Right ventricle myocardium inferior (tissue), 1 donor: ENCODE data around the gene ACACB. TPM values are rescaled to one million over a fixed set of nuclear protein-coding genes. Genes with fewer than 3 reads are reported as not detected.
A peak's percentile ranks its signal among the peaks of the same experiment; 100 is the strongest.

ENCODE experiments used
- ATAC-seq: fragments of 200-7000 bp; cut with Tn5 transposase; one replicate; pipeline ENCODE4 v1.9.1; 2020; ENCODE audit warnings: mild to moderate bottlenecking, moderate library complexity
- DNase-seq: peaks from one replicate; pipeline ENCODE4 v3.0.0; 2021; ENCODE audit errors: missing footprints
- intact Hi-C: fragments of 100-400 bp; cut with DNase I; formaldehyde crosslinking; loops from one replicate; pipeline ENCODE4 v1.11.0; 2022
- total RNA-seq: library from RNA; stranded (reverse); fragmentation: NEBNext Ultra II Directional; extraction: Animal tissue kit (Norgen Biotek cat#: 25700); gene quantifications from one replicate; pipeline ENCODE4 v1.2.1, GENCODE V29; 2021
- donor health status: DM: no; HTN: yes; CAD: no; lungs with severe emphysema.

The ACACB gene
- total RNA-seq, 1 donor from 2014 or later = 150 TPM

DNA sequence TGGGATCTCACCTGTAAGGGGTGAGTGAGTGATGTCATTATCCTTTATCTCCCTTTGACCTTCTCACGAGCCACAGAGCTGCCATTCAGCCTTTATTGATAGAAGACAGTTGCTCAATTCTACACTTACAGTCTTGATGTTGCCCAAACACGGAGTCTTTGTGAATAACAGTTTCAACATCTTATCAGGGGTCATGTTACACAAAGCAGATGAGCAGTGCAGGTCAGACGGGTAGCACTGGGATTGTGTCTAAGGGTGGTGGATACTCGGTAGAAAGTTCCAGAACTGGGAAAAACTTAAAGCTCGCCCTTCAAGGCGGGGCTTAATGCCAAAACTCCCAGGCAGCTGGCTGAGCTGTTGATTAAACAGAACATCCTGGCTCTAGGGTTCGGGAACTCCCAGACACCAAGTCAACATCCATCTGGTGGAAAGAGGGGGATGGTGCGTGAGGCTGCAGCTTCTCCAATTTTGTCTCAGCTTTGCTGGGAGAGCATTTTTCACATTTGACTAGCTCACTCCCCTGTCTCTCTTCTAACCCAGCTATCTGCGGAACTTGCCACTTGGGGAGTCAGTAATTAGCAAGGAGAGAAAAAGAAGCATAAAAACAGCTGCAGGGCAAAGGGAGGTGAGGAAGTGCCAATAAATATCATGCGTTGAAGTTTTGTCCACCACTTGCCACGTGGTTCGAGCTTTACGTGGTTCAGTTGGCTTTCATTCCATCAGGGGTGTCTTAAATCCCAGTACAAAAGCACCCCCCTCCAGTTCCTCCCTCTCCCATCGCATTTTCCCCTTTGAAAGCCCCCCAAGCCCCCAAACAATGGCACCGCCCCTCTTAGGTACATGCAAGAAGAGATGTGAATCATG lies 161.7 kb downstream of the ACACB start:
- no peak for DNase-seq
- no peak for ATAC-seq
- intact Hi-C loops = no loop called here

DNA sequence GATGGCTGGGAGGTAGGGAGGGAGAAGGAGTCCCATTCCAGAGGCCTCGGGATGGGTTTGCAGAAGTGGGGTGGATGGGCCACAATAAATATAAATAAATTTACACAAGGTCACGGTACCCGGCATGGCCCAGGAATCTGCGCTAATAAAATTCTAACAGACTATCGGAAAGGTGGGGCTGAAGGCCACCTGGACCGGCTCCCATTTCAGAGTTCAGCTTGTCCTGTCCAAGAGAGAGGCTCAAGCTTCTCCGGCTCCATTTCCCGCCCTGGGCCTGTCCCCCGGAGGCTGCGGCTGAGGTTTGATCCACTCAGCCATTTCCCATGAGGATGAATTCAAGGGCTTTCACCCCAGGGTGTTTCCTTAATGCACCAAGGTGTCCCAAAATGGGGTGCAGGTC lies 162.5 kb downstream of the ACACB start:
- no peak for ATAC-seq
- intact Hi-C loops = no loop called here
- DNase-seq = no peak

DNA sequence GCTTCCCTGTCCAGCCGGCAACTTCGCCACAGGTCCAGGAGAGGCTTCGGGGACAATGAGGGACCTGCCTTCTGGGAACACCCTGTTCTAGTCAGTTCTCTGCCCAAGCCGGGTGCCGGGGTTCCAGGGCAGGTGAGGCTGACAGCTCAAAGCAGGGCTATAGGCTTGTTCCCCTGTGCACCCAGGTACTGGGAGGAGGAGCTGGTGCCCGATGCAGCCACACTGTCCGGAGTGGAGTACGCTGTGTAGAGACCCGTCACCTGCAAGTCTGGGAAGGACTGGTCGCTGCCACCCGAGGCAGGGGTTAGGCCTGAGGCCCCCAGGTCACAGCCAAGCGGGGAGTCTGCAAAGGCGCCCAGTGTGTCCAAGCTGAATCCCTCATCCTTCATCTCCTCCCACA lies 163.1 kb downstream of the ACACB start:
- intact Hi-C loops = no loop called here
- no peak for DNase-seq
- no peak for ATAC-seq

DNA sequence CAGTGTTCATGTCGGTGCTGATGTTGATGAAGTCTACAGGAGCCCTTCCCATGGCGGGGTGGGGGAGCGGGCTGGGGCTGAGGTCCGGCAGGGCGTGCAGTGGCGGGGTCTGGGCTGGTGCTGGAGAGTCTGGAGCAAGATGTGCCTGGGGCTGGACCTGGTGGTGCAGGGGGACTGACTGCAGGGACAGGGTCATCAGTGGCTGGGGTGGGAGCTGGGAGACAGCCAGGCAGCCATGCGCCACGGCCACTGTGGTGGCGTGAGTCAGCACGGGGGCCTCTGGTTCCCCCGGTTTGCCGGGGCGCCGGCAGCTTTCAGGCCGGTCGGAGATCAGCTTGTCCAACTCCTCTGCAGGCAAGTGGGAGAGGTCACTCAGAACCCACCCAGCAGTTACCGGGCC lies 165.1 kb downstream of the ACACB start:
- ATAC-seq (no peak), DNase-seq (no peak)
- intact Hi-C loops = no loop called here

DNA sequence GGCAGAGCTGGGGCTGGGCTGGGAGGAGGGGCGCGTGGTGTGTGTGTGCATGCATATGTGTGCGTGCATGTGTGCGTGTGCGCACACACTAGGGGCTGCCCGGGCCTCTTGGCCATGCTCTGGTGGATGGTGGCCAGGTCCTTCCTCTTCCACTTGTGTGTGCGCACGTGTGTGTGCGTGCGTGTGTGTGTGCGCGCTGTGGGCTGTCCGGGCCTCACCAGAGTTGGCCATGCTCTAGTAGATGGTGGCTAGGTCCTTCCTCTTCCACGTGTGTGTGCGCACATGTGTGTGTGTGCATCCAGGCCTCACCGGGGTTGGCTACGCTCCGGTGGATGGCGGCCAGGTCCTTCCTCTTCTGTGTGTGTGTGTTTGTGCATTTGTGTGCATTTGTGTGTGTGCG lies 168.0 kb downstream of the ACACB start:
- DNase-seq (no peak), ATAC-seq (no peak)
- intact Hi-C loops = no loop called here

DNA sequence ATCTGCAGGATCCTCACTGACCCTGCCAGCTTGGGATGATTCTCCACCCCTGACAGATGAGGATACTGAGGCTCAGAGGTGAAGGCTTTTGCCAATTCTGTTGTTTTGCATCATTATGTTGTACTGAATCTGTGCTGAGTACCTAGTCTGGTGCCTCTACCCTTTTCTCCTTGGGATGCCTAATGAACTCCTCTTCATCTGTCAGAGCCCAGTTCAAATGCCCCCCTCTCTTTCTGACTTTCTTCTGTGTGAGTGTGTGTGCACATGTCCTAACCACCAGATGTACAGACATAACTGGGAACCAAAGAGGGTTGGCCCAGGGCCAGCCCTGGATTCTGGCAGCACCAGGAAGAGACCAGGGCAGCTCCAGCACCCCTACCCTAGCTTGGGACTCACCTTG lies 169.9 kb downstream of the ACACB start:
- no peak for ATAC-seq
- no peak for DNase-seq
- intact Hi-C loops = no loop called here

DNA sequence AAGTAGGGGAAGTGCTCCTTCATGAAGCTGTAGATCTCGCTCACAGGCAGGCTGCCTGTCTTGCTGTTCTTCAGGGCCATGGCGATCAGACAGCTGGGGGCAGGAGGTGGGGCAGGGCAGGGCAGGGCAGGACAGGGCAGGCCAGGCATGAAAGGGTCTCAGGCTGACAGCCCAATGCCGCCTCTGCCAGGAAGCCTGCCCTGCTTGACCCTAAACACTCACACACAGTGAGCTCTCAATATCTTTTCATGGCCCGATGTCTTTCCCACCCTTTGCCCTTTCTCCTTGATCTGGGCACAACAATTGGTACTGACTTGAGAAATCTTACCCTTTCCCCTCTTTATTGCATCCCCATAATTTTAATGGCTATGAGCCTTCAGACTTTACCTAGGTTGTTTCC lies 170.3 kb downstream of the ACACB start:
- intact Hi-C loops = no loop called here
- no peak for ATAC-seq
- no peak for DNase-seq

DNA sequence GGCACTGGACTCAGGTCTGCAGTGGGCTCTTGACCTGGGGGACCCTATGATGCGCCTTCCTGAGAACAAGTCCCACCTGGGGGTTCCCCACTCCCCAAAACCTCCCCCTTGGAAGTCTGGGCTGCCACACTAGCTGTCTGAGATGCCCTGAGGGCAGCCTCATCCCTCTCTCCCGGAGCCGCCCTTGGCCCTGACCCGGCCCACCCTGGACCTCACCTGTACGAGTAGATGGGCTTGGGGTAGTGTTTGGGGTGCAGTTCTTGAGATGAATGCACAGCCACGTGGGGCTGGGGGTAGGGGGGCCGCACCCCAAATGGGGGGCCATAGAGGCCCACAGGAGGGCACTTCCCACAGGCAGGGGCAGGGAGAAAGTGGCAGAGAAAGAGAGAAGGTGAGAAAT lies 170.8 kb downstream of the ACACB start:
- intact Hi-C loops = no loop called here
- no peak for ATAC-seq
- DNase-seq = no peak

DNA sequence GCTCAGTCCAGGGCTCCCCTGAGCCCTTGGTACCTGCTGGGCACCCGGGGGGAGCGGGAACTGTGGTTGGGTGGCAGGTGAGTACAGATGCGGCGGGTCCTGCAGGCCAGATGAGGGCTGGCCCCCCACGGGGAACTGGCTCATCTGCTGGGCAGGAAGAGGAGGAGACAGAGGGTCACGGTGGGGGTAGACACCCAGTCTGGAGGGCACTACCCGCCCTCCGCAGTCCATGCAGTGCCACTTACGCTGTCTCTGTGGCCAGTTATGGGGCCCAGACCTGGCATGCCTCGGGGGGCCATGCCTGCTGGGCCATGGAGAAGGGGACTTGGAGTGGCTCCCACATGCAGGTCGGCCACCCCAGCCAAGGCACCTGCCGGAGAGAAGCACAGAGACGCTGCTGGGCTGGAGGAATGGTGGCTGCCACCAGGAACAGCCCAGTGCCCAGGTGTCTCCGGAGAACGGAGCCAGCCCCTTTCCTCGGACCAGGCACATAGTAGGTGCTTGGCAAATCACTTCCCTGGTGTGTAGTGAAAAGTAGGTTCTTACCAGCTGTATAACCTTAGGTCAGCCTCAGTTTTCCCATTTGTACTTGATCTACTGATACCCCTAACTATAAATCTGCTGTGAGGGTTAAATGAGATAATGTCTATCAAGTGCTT lies 171.6 kb downstream of the ACACB start:
- DNase-seq (no peak), ATAC-seq (no peak)
- intact Hi-C loops = no loop called here

DNA sequence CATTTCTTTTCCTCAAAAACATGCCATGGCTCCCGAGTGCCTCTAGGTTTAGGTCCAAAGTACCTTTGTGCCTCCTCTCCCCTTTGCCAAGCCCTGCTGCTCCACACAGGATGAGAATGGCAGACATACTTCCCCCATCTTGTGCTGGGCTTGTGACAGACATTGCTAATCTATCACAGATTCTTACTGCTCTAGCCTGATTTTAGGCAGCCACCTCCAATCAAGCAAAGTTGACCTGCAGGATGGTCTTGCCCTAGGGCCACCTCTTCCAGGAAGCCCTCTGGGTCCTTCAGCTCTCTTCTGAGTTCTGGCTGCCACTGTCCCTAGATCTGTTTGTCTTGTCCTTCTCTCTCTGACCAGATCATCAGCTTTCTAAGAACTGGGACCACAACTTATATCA lies 172.2 kb downstream of the ACACB start:
- DNase-seq (no peak), ATAC-seq (no peak)
- intact Hi-C loops = no loop called here

DNA sequence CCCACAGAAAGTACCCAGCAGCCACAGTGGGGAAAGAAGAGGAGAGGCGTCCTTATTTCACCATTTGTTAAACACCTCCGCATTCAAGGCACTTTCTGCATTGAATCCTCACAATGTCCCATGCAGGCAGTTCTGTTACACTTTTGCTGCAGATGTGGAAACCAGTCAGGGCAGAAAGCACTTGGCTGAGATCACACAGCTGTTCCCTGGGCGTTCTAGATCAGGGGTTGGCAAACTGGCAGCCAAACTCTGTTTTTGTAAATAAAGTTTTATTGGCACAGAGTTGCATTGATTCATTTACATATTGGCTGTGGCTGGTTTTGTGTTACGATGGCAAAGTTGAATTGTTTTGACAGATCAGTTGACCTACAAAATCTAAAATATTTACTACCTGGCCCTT lies 172.6 kb downstream of the ACACB start:
- no peak for DNase-seq
- intact Hi-C loops = no loop called here
- no peak for ATAC-seq

DNA sequence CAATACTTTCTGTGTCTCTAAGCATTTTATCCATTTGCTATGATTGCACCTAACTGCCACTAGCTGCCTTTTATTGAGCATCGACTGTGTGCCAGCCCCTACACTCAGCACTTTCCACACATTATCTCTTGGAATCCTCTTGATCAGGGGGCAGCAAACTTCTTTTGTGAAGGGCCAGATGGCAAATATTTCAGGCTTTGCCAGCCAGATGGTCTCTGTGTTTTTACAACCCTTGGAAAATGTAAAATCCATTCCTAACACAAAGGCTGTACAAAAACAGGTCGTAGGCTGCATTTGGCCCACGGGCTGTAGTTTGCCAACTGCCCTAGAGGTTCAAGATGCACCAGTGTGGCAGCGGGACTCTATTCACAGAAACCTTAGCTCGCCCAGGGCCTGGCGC lies 173.2 kb downstream of the ACACB start:
- intact Hi-C loops = no loop called here
- ATAC-seq (no peak), DNase-seq (no peak)

DNA sequence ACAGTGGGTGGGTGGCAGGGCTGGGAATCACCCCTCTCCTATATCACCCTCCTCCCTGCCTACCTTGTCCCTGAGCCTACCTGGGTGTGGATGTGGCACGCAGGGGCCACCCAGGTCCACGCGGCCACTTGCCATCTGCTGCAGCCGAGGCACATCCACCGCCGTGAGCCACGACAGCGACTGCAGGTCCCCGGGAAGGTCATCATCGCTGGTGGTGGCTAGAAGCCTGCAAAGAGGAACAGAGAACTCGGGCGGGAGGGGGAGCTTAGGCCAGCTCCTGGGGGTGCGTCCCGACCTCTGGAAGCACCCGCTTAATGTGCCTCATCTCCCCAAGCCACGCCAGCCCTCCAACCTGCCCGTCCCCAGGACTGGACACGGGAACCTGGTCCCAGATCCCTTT lies 173.7 kb downstream of the ACACB start:
- ATAC-seq (no peak), DNase-seq (no peak)
- intact Hi-C loops = no loop called here

DNA sequence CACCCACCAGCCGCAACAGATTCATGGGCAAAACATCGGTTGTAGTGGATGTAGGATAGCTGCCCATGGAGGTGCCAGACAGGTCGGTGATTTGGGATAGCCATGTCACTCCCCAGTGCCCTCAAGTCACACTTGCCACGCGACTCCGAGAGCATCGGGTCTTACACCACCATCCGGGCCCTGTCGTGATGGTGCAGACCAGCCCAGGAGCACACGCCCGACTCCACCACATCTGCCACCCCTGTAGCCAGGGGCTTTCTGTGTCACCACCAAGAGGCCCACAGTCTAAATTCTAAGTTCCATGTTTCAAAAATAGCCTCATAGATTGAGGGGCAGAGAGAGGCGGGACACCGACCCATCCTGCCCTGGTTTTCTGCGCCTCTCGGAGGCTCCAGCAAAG lies 174.7 kb downstream of the ACACB start:
- DNase-seq = no peak
- peak; percentile 8 for ATAC-seq
- intact Hi-C loops = no loop called here

DNA sequence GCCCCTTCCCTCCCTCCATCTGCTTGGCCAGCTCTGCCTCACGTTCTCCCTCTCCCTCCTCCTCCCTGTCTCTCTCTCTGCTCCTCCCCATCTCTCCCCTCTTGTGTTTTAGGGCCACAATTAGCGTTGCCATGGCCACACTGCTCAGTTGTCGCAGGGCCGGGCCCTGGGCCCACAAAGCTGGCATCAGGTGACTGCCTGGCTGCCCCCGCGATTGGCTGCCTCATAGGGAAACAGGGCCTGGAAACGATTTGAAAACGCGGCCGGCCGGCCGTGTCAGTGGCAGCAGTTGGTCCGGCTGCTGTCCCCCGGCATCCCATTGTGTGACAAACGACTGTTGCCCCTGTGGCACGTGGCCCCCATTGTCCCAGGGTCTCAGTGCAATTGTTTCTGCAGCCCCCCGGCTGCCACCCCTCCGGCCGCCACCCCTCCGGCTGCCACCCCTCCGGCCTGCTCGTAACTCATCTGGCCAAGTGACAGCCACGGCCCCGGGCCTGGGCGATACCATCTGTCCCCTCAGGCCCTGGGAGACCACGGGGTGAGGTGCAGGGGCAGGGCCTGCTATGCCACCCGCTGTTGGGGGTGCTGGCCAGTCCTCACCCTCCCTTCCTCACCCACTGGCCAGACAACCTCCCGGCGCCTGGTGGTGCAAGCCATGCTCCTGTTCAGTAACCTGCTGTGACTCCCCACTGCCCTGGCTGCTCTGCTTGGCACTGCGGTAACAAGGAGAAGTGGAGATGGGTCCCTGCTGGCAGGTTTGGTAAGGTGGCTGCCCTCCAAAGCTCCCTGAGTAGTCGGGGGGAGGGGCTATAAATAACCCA lies 175.3 kb downstream of the ACACB start:
- ATAC-seq (peak; percentile 94), DNase-seq (no peak)
- intact Hi-C loops = no loop called here

DNA sequence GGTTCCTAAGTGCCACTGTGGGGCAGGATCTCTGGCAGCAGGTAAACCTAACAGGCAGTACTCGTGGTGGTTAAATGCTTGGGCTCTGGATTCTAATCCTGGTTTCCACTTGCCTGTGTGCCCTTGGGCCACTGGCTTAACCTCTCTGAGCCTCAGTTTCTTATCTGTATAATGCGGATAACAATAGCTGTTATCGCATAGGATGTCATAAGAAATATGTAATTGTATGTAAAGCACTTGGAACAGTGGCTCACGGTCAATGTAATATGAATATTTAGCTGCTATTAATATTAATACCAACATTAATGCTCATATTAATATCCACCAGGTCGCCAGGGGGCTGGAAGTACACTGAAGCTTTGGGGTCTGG lies 175.9 kb downstream of the ACACB start:
- ATAC-seq = no peak
- intact Hi-C loops = no loop called here

DNA sequence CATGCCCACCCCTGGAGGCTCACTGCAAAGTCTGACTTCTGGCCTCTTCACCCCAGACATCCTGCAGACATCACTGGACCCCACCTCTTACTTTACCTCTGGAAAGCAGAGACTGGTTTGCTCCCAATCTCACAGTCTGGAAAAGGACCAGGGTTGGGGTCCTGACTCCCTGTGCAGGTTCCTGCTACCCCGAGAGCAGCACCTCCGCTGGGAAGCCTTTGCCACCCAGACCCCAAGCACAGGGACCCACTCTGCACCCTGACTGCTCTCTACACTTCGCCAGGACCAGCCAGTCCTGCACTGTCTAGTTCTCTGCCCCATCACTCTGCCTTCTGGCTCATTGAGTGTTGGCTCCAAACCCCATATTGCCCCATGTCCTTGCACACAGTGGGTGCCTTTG lies 176.7 kb downstream of the ACACB start:
- intact Hi-C loops = no loop called here
- DNase-seq (no peak), ATAC-seq (no peak)

More for the DNA sequence above, 175.9 kb downstream of the ACACB start:
- no peak for DNase-seq

DNA sequence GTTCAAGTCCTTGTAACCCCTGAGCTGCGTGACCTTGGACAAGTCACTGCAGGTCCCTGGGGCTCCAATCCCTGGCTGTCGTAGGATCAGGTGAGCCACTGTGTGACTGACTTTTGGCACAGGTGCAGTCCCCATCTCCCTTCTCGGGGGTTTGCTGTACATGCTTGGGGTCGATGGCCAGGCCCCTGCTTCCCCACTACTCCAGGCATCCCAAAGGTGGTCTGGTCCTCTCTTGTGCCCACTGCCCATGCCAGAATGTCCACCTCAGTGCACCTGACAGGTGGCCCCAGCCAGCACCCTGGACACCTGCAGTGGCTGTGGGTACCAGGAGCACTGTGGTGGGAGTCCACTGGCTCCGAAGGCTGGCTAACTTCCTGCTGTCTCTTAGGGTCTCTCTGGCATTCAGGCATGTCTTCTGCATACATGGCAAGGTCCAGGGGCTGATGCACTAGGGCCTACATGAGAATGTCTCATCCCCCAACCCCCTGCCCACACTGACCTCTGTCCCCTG lies 178.0 kb downstream of the ACACB start:
- intact Hi-C loops = no loop called here
- ATAC-seq (no peak), DNase-seq (no peak)

DNA sequence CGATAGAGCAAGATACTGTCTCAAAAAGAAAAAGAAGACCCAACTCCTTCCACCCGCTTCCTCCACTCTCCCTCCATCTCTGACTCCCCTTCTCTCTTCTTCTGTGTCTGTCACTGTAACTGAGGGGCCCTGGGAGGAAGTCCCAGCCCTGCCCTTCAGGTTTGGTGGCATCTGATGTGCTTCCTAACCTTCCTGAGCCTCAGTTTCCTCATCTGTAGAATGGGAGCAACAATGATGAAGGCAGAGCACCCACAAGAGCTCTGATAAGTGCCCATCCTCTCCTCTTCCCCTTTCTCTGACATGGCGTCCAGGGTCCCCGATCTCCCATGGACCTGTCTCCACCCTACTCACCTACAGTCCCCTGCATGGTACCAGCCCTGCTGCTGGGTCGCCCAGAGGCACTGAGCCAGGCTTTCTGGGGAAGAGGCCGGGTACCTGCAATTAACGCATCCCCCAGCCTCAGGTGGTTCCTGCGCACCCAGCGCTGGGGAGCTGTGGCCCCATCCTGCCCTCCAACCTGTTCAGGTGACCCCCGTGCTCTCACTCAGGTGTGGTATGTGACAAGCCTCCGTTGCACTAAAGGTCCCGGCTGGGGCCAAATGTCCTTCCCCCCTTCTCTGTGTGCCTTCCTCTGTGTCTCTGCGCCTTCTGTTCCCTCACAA lies 179.5 kb downstream of the ACACB start:
- no peak for DNase-seq
- intact Hi-C loops = no loop called here
- ATAC-seq = no peak
